GM12878 (cell line): ENCODE data around the gene SPATS1.

Experiments used
- CBX3 ChIP-seq: fragments of 200-600 bp; sonication (generic); IDR thresholded peaks from 2 replicates; pipeline ENCODE4 v1.6.1; 2016; ENCODE audit warnings: low read depth, borderline replicate concordance
- CTCF ChIP-seq, 3 experiments: IDR thresholded peaks in 2 of 3; conservative IDR thresholded peaks in 1 of 3; 2 replicates each; pipeline ENCODE4 v1.5.1; 2011; ENCODE audit warnings: low read depth in 3 of 3, low read length in 3 of 3, mild to moderate bottlenecking in 3 of 3, control low read depth in 2 of 3, moderate library complexity in 2 of 3, inconsistent platforms in 1 of 3, mixed read lengths in 1 of 3; ENCODE audit not compliant: control insufficient read depth in 2 of 3, insufficient read depth in 1 of 3; ENCODE audit errors: extremely low read depth in 1 of 3
- ELK1 ChIP-seq: IDR thresholded peaks from 2 replicates; pipeline ENCODE4 v1.6.1; 2012; ENCODE audit warnings: low read depth, low read length, improper control_type of control experiment
- EZH2 ChIP-seq: IDR thresholded peaks from 2 replicates; pipeline ENCODE4 v1.6.1; 2012; ENCODE audit warnings: low read depth, mild to moderate bottlenecking, control low read depth, inconsistent platforms, low read length, borderline replicate concordance; ENCODE audit not compliant: control insufficient read depth
- MAX ChIP-seq: IDR thresholded peaks from 2 replicates; pipeline ENCODE4 v1.6.1; 2012; ENCODE audit warnings: low read depth, low read length, improper control_type of control experiment
- POLR2A ChIP-seq: IDR thresholded peaks from 2 replicates; pipeline ENCODE4 v1.6.1; 2011; ENCODE audit warnings: low read depth, mild to moderate bottlenecking, low read length
- POLR2AphosphoS5 ChIP-seq: IDR thresholded peaks from 2 replicates; pipeline ENCODE4 v1.6.1; 2011; ENCODE audit warnings: mild to moderate bottlenecking, low read length, inconsistent platforms
- REST ChIP-seq: IDR thresholded peaks from 2 replicates; pipeline ENCODE4 v1.6.1; 2012; ENCODE audit warnings: mild to moderate bottlenecking, low read depth, low read length
- SMAD1 ChIP-seq: fragments of 450-650 bp; IDR thresholded peaks from 2 replicates; pipeline ENCODE4 v1.6.1; 2018; ENCODE audit warnings: mild to moderate bottlenecking, low read depth; ENCODE audit not compliant: partially characterized antibody
- TBL1XR1 ChIP-seq: IDR thresholded peaks from 2 replicates; pipeline ENCODE4 v1.6.1; 2012; ENCODE audit warnings: low read depth, low read length, improper control_type of control experiment
- USF2 ChIP-seq: IDR thresholded peaks from 2 replicates; pipeline ENCODE4 v1.6.1; 2011; ENCODE audit warnings: low read depth, low read length, improper control_type of control experiment, borderline replicate concordance
- YY1 ChIP-seq: IDR thresholded peaks from 2 replicates; pipeline ENCODE4 v1.6.1; 2011; ENCODE audit warnings: low read depth, mild to moderate bottlenecking, low read length
- ZNF592 ChIP-seq: fragments of 450-650 bp; IDR thresholded peaks from 2 replicates; pipeline ENCODE4 v1.6.1; 2017; ENCODE audit warnings: mild to moderate bottlenecking, moderate library complexity
- TF ChIP-seq, protein P1 (sequence below): IDR thresholded peaks from 2 replicates; pipeline ENCODE4 v1.6.1; 2011; ENCODE audit warnings: mild to moderate bottlenecking, low read depth, low read length, moderate library complexity; ENCODE audit not compliant: insufficient replicate concordance

- TF ChIP-seq CTCF (IDR thresholded peaks at IDR 0.05 in 2 of 3, conservative IDR thresholded peaks at IDR 0.05 in 1 of 3; ENCODE audit: control insufficient read depth in 2 of 3, extremely low read depth in 1 of 3, insufficient read depth in 1 of 3, low read depth in 3 of 3, low read length in 3 of 3) (no peak), SMAD1 (no peak), TBL1XR1 (no peak), POLR2A (no peak), MAX (no peak), EZH2 (no peak), POLR2AphosphoS5 (no peak), REST (no peak), YY1 (no peak), CBX3 (no peak), ELK1 (no peak), ZNF592 (no peak), USF2 (no peak)
- TF ChIP-seq, protein P1, sequence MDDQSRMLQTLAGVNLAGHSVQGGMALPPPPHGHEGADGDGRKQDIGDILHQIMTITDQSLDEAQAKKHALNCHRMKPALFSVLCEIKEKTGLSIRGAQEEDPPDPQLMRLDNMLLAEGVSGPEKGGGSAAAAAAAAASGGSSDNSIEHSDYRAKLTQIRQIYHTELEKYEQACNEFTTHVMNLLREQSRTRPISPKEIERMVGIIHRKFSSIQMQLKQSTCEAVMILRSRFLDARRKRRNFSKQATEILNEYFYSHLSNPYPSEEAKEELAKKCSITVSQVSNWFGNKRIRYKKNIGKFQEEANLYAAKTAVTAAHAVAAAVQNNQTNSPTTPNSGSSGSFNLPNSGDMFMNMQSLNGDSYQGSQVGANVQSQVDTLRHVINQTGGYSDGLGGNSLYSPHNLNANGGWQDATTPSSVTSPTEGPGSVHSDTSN = no peak
Measured at GRCh38 chr6:44386929-44387345, 44.5 kb downstream of the SPATS1 start.
